Esophagus squamous epithelium (tissue), 4 donors: ENCODE measurements around the gene YIPF4.

Experiments
- CTCF ChIP-seq, 6 experiments: fragments of 450-650 bp in 4 of 6; fragments of 200-600 bp in 2 of 6; sonication (generic) in 2 of 6; IDR thresholded peaks; one replicate each; pipeline ENCODE4 v1.5.1; 2016 to 2019; ENCODE audit warnings: antibody characterized with exemption in 6 of 6, mild to moderate bottlenecking in 4 of 6, moderate library complexity in 4 of 6
- POLR2A ChIP-seq, 4 donors: fragments of 450-650 bp; IDR thresholded peaks; one replicate each; pipeline ENCODE4 v1.6.1; 2017; ENCODE audit warnings: antibody characterized with exemption in 4 of 4, mild to moderate bottlenecking in 4 of 4, moderate library complexity in 3 of 4

GRCh38 chr2:32228181-32228580 is 49.5 kb upstream of the YIPF4 start:
- TF ChIP-seq CTCF (IDR thresholded peaks at IDR 0.05) (no peak), POLR2A (IDR thresholded peaks at IDR 0.05) (no peak)
